ENCODE data around the gene NT5E. TPM values are rescaled to one million over a fixed set of nuclear protein-coding genes. Genes with fewer than 3 reads are reported as not detected.
A peak's percentile ranks its signal among the peaks of the same experiment; 100 is the strongest.

Gene NT5E
- total and polyA plus RNA-seq, 9 donors = 29.3 to 68.7 (median 47.4) TPM

- no peak overlapping the region for H3K27ac ChIP-seq
- no peaks in the 10 kb centered on the region for H3K4me1 ChIP-seq (ENCODE audit: insufficient read depth)
- intact Hi-C loops (cut with DNase I) = no loop called here
- H3K36me3 ChIP-seq = no peaks in the 10 kb centered on the region
- no peaks in the 10 kb centered on the region for H3K27me3 ChIP-seq
- no peak for DNase-seq
- no peaks in the 10 kb centered on the region for H3K9me3 ChIP-seq
- WGBS, 3 donors = 86 to 90% (median 86%) methylated on average over 4 of the region's 4 CpGs
- no peak overlapping the region for H3K4me3 ChIP-seq
- no peak for TF ChIP-seq POLR2A (IDR thresholded peaks at IDR 0.05)
- TF ChIP-seq EP300 (IDR thresholded peaks at IDR 0.05) = no peak
- no peak for TF ChIP-seq CTCF (IDR thresholded peaks at IDR 0.05)
Measured at GRCh38 chr6:85429346-85429745, 20.5 kb upstream of the NT5E start.

- no peak overlapping the region for H3K4me3 ChIP-seq
- no peaks in the 10 kb centered on the region for H3K36me3 ChIP-seq
- intact Hi-C loops (cut with DNase I) = no loop called here
- H3K27me3 ChIP-seq = no peaks in the 10 kb centered on the region
- DNase-seq = no peak
- H3K27ac ChIP-seq = no peak overlapping the region
- no peaks in the 10 kb centered on the region for H3K4me1 ChIP-seq (ENCODE audit: insufficient read depth)
- WGBS, 3 donors = 31 to 40% (median 33%) methylated on average over 3 of the region's 3 CpGs
- H3K9me3 ChIP-seq = no peaks in the 10 kb centered on the region
- TF ChIP-seq EP300 (IDR thresholded peaks at IDR 0.05) = no peak
- TF ChIP-seq CTCF (IDR thresholded peaks at IDR 0.05) = no peak
- no peak for TF ChIP-seq POLR2A (IDR thresholded peaks at IDR 0.05)
Measured at GRCh38 chr6:85431271-85431670, 18.6 kb upstream of the NT5E start.

- Histone ChIP-seq H3K4me3 (no peak overlapping the region), H3K27me3 (no peaks in the 10 kb centered on the region), H3K27ac (no peak overlapping the region), H3K9me3 (no peaks in the 10 kb centered on the region), H3K36me3 (no peaks in the 10 kb centered on the region), H3K4me1 (ENCODE audit: insufficient read depth) (no peaks in the 10 kb centered on the region)
- no peak for DNase-seq
- WGBS, 3 donors = 73 to 89% (median 78%) methylated on average over 1 of the region's 1 CpG
- intact Hi-C loops (cut with DNase I) = no loop called here
- TF ChIP-seq POLR2A (IDR thresholded peaks at IDR 0.05) (no peak), EP300 (IDR thresholded peaks at IDR 0.05) (no peak), CTCF (IDR thresholded peaks at IDR 0.05) (no peak)
Measured at GRCh38 chr6:85432554-85432953, 17.3 kb upstream of the NT5E start.

GRCh38 chr6:85435851-85436250, 14.0 kb upstream of the NT5E start:
- DNase-seq = no peak
- Histone ChIP-seq H3K27ac (peak overlapping the region in 1 of 2 donors; percentile 4), H3K4me1 (ENCODE audit: insufficient read depth) (no peaks in the 10 kb centered on the region), H3K4me3 (no peak overlapping the region), H3K9me3 (no peaks in the 10 kb centered on the region), H3K36me3 (no peaks in the 10 kb centered on the region), H3K27me3 (no peaks in the 10 kb centered on the region)
- WGBS, 3 donors = 37 to 52% (median 47%) methylated on average over 1 of the region's 1 CpG
- TF ChIP-seq CTCF (IDR thresholded peaks at IDR 0.05) = no peak
- TF ChIP-seq EP300 (IDR thresholded peaks at IDR 0.05) = no peak
- TF ChIP-seq POLR2A (IDR thresholded peaks at IDR 0.05) = no peak
- intact Hi-C loops (cut with DNase I) = no loop called here

- no peak for TF ChIP-seq CTCF (IDR thresholded peaks at IDR 0.05)
- TF ChIP-seq EP300 (IDR thresholded peaks at IDR 0.05) = no peak
- no peak for TF ChIP-seq POLR2A (IDR thresholded peaks at IDR 0.05)
- intact Hi-C loops (cut with DNase I) = no loop called here
- no peak for DNase-seq
- Histone ChIP-seq H3K9me3 (no peaks in the 10 kb centered on the region), H3K27me3 (no peaks in the 10 kb centered on the region), H3K4me1 (ENCODE audit: insufficient read depth) (no peaks in the 10 kb centered on the region), H3K36me3 (no peaks in the 10 kb centered on the region), H3K4me3 (no peak overlapping the region), H3K27ac (no peak overlapping the region)
- WGBS, 3 donors = 45 to 58% (median 46%) methylated on average over 1 of the region's 1 CpG
Measured at GRCh38 chr6:85436411-85436810, 13.5 kb upstream of the NT5E start.
